ENCODE measurements around the gene LPP.

DNA sequence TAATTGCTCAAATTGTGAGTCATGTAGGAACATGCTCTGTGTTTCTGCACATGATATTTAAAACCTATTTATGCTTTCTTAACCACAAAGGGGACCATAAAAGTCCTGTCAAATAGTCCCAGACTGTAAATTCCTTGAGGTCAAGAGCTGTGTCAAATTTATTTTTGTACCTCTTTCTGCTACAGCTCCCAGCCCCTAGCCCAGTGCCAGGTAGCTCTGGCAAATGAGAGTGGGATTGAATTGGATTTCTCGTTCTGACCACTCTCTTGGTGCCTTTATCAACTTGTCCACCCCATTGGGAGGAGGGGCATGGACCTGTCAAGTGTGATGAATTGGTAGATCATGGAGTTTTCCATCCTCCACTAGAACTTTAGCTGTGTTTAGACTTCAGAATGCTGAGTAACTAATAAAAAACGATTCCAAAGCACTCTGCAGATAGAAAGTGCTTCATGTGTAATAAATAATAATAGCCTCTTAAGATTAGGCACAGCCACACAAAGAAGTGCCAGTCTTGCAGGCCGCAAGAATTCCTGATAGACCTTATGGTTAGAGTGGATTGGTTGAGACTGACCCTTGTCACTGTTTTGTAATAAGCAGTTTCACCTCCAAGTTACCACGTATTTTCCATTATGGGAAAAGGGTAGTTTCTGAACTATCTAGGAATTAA, 120.4 kb downstream of the LPP start:
- TF ChIP-seq POLR2AphosphoS5 (IDR thresholded peaks at IDR 0.05; ENCODE audit: low read depth, low read length): no peak
- no peak for TF ChIP-seq POLR2A (IDR thresholded peaks at IDR 0.05; ENCODE audit: low read depth, low read length)
- no peak for TF ChIP-seq TAF1 (IDR thresholded peaks at IDR 0.05; ENCODE audit: borderline replicate concordance, low read depth, low read length)
